Gastroesophageal sphincter (tissue), 3 donors: Measurements from ENCODE around the gene MEGF11.

Source experiments
- EP300 ChIP-seq: sonication (generic); formaldehyde crosslinking; IDR thresholded peaks from one replicate; pipeline ENCODE4 v1.6.1; 2017; ENCODE audit warnings: antibody characterized with exemption, mild to moderate bottlenecking
- POLR2A ChIP-seq, 2 donors: fragments of 450-650 bp; IDR thresholded peaks; one replicate each; pipeline ENCODE4 v1.6.1; 2017; ENCODE audit warnings: antibody characterized with exemption in 2 of 2, mild to moderate bottlenecking in 2 of 2, moderate library complexity in 1 of 2
- POLR2AphosphoS5 ChIP-seq: sonication (generic); formaldehyde crosslinking; IDR thresholded peaks from one replicate; pipeline ENCODE4 v1.6.1; 2017; ENCODE audit warnings: antibody characterized with exemption
- TF ChIP-seq, protein P1 (sequence below), 4 experiments: fragments of 200-600 bp in 2 of 4; fragments of 450-650 bp in 2 of 4; sonication (generic) in 1 of 4; IDR thresholded peaks; one replicate each; pipeline ENCODE4 v1.5.1; 2017 to 2019; ENCODE audit warnings: antibody characterized with exemption in 4 of 4, mild to moderate bottlenecking in 2 of 4, moderate library complexity in 2 of 4

DNA sequence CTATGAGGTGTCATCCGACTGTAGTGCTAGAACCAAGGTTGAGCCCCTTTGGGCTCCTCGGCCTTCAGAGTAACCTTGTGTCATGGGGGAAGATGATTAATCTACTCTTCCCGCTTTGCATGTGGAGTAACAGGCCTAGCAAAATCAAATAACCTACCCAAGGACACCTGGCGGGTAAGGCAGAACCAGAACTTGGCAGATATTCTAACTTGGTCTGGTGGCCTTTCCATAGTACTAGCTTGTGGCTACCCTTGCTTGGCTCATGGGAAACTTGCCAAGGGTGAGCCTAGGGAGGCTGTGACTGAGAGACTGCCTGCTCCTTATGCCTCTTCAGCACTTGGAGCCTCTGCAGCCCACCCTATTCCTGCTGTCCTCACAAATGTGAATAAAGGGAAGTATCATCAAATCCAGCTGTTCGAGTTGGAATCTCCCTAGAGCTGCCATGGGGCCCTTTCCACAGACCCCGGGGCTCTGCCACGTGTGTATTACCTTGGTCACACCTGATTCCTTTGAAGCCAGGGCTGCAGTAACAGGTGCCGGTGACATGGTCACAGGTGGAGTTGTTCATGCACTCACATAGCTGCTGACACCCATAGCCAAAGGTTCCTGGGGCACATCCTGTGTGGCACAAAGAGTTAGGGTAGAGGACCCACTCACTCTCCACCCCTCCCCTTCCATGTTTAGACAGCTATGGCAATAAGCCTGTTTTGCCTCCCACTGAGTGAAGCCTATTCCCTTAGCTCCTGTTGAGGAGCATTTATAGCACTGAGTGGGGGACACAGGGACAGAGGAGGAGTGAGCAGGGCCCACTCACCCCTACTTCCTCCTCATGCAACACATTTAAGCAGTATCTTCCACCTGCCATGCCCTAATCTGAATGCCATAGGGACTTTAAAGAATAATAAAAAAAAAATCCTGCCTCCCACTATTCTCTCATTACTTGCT lies 338.3 kb downstream of the MEGF11 start:
- TF ChIP-seq, protein P1, sequence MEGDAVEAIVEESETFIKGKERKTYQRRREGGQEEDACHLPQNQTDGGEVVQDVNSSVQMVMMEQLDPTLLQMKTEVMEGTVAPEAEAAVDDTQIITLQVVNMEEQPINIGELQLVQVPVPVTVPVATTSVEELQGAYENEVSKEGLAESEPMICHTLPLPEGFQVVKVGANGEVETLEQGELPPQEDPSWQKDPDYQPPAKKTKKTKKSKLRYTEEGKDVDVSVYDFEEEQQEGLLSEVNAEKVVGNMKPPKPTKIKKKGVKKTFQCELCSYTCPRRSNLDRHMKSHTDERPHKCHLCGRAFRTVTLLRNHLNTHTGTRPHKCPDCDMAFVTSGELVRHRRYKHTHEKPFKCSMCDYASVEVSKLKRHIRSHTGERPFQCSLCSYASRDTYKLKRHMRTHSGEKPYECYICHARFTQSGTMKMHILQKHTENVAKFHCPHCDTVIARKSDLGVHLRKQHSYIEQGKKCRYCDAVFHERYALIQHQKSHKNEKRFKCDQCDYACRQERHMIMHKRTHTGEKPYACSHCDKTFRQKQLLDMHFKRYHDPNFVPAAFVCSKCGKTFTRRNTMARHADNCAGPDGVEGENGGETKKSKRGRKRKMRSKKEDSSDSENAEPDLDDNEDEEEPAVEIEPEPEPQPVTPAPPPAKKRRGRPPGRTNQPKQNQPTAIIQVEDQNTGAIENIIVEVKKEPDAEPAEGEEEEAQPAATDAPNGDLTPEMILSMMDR (IDR thresholded peaks at IDR 0.05), result no peak
- no peak for TF ChIP-seq POLR2A (IDR thresholded peaks at IDR 0.05)
- TF ChIP-seq POLR2AphosphoS5, result no peak
- TF ChIP-seq EP300, result no peak
